ENCODE results near the gene PLCH2. TPM values are rescaled to one million over a fixed set of nuclear protein-coding genes. Genes with fewer than 3 reads are reported as not detected.

The PLCH2 gene
- total RNA-seq, 1 donor, result under 0.01 TPM

GRCh38 chr1:2534315-2534686 lies 58.2 kb downstream of the PLCH2 start:
- H3K4me3 ChIP-seq (ENCODE audit: low read depth, low read length), result no peak overlapping the region
- TF ChIP-seq, protein P1, sequence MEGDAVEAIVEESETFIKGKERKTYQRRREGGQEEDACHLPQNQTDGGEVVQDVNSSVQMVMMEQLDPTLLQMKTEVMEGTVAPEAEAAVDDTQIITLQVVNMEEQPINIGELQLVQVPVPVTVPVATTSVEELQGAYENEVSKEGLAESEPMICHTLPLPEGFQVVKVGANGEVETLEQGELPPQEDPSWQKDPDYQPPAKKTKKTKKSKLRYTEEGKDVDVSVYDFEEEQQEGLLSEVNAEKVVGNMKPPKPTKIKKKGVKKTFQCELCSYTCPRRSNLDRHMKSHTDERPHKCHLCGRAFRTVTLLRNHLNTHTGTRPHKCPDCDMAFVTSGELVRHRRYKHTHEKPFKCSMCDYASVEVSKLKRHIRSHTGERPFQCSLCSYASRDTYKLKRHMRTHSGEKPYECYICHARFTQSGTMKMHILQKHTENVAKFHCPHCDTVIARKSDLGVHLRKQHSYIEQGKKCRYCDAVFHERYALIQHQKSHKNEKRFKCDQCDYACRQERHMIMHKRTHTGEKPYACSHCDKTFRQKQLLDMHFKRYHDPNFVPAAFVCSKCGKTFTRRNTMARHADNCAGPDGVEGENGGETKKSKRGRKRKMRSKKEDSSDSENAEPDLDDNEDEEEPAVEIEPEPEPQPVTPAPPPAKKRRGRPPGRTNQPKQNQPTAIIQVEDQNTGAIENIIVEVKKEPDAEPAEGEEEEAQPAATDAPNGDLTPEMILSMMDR (IDR thresholded peaks at IDR 0.05; ENCODE audit: insufficient read depth, low read depth, low read length), result no peak
- no peak for DNase-seq (ENCODE audit: low read depth)

GRCh38 chr1:2534687-2535441 lies 58.8 kb downstream of the PLCH2 start:
- peak; percentile 47 for DNase-seq (ENCODE audit: low read depth)
- H3K4me3 ChIP-seq (ENCODE audit: low read depth, low read length), result no peak overlapping the region
- TF ChIP-seq, protein P1 (IDR thresholded peaks at IDR 0.05; ENCODE audit: insufficient read depth, low read depth, low read length), result no peak

DNA sequence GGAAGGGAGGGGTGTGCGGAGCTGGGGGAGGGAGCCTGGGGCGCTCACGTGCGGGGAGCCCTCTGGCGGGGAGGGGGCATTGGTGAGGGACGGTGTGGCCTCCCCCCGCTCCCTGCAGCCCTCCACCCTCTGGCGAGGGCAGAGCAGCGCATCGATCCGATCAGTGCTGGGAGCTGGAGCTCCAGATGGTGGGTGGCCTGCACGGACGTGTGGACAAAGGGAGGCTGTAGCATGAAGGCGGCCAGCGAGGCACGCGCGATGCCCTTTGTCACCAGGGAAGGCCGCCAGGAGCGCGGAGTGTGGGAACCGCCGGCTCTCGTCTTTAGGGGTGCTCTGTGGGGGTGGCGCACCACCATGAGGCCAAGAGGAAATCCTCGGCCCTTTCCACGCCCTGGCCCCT lies 59.4 kb downstream of the PLCH2 start:
- H3K4me3 ChIP-seq (ENCODE audit: low read depth, low read length), result no peak overlapping the region
- TF ChIP-seq, protein P1 (IDR thresholded peaks at IDR 0.05; ENCODE audit: insufficient read depth, low read depth, low read length), result no peak
- no peak for DNase-seq (ENCODE audit: low read depth)

GRCh38 chr1:2535981-2536380 lies 59.9 kb downstream of the PLCH2 start:
- no peak overlapping the region for H3K4me3 ChIP-seq (ENCODE audit: low read depth, low read length)
- TF ChIP-seq, protein P1 (IDR thresholded peaks at IDR 0.05; ENCODE audit: insufficient read depth, low read depth, low read length), result no peak
- no peak for DNase-seq (ENCODE audit: low read depth)

DNA sequence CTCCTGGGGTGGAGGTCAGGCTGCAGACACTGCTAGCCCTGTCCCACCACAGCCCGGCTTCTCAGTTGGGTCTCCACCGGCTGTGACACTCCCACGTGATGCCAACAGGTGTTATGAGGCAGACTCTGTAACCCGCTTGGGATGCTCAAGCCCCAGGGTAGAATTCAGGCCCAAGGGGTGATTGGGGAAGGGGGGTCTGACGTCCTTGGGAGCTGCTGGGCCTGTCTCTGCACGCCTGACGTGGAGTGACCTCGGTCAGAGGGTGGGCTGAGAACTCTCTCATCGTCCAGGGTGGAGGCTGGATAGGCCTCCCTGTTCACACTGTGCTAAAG lies 61.7 kb downstream of the PLCH2 start:
- TF ChIP-seq, protein P1 (IDR thresholded peaks at IDR 0.05; ENCODE audit: insufficient read depth, low read depth, low read length), result no peak
- H3K4me3 ChIP-seq (ENCODE audit: low read depth, low read length), result no peak overlapping the region
- no peak for DNase-seq (ENCODE audit: low read depth)

DNA sequence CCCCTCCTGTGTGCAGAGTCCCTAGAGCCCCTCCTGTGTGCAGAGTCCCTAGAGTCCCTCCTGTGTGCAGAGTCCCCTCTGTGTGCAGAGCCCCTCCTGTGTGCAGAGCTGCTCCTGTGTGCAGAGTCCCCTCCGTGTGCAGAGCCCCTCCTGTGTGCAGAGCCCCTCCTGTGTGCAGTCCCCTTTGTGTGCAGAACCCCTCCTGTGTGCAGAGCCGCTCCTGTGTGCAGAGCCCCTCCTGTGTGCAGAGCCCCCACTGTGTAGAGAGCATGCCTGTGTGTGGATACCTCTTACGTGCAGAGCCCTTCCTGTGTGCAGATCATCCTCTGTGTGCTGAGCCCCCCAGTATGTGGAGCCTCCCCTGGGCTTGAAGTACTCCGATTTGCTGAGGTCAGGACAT lies 62.3 kb downstream of the PLCH2 start:
- no peak for DNase-seq (ENCODE audit: low read depth)
- TF ChIP-seq, protein P1 (IDR thresholded peaks at IDR 0.05; ENCODE audit: insufficient read depth, low read depth, low read length), result no peak
- no peak overlapping the region for H3K4me3 ChIP-seq (ENCODE audit: low read depth, low read length)

DNA sequence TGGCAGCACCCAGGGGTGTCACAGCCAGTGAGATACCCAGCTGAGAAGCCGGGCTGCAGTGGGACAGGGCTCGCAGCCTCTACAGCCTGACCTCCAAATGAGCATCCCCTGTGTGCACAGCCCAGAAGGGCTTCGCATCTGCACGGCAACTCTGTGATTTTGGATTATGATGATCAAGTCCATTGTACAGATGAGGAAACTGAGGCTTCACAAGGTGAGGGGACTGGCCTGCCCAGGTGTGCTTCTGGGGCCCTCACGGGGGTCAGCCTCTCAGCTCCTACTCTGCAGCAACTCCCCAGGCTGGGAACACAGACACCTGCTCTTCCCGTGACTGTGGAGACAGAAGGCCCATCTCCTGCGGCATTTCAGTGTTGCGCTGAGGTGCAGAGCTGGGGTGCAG lies 62.8 kb downstream of the PLCH2 start:
- no peak for DNase-seq (ENCODE audit: low read depth)
- TF ChIP-seq, protein P1 (IDR thresholded peaks at IDR 0.05; ENCODE audit: insufficient read depth, low read depth, low read length), result no peak

More for the DNA sequence above, 62.8 kb downstream of the PLCH2 start:
- H3K4me3 ChIP-seq (ENCODE audit: low read depth, low read length), result no peak overlapping the region

All from fibroblast of villous mesenchyme (primary cell).